CD14-positive monocyte (primary cell): ENCODE measurements around the gene ADD2. TPM values are rescaled to one million over a fixed set of nuclear protein-coding genes. Genes with fewer than 3 reads are reported as not detected.

Experiments used
- DNase-seq, 3 donors: peaks; one replicate each; pipeline ENCODE4 v3.0.0-alpha.2; 2011 to 2022
- H2AFZ ChIP-seq: 2 replicates; pipeline ENCODE4 v1.6.0; 2012; ENCODE audit warnings: mild to moderate bottlenecking, low read depth, low read length, inconsistent platforms; ENCODE audit not compliant: insufficient read depth, poor library complexity, severe bottlenecking
- H3K27ac ChIP-seq, 2 donors: 1 replicate in 1 of 2; 2 replicates in 1 of 2; pipeline ENCODE4 v1.5.1; 2012 to 2013; ENCODE audit warnings: low read length in 2 of 2, control low read depth in 1 of 2, inconsistent platforms in 1 of 2, low read depth in 1 of 2, mild to moderate bottlenecking in 1 of 2
- H3K27me3 ChIP-seq, 2 donors: one replicate each; pipeline versions ENCODE4 v1.6.0 to v1.6.1; 2011 to 2013; ENCODE audit warnings: low read length in 2 of 2; ENCODE audit not compliant: control insufficient read depth in 2 of 2, insufficient read depth in 2 of 2
- H3K36me3 ChIP-seq, 2 donors: replicated peaks in 1 of 2; 1 replicate in 1 of 2; 2 replicates in 1 of 2; pipeline versions ENCODE4 v1.5.1 to v1.6.1; 2012 to 2013; ENCODE audit warnings: low read length in 2 of 2, control low read depth in 1 of 2, inconsistent platforms in 1 of 2, mild to moderate bottlenecking in 1 of 2; ENCODE audit not compliant: insufficient read depth in 2 of 2, control insufficient read depth in 1 of 2
- H3K4me1 ChIP-seq, 2 donors: 1 replicate in 1 of 2; 2 replicates in 1 of 2; pipeline versions ENCODE4 v1.5.1 to v1.6.1; 2012 to 2013; ENCODE audit warnings: low read length in 2 of 2, control low read depth in 1 of 2, inconsistent platforms in 1 of 2, mild to moderate bottlenecking in 1 of 2, moderate library complexity in 1 of 2; ENCODE audit not compliant: insufficient read depth in 2 of 2, control insufficient read depth in 1 of 2
- H3K4me2 ChIP-seq: replicated peaks from 2 replicates; pipeline ENCODE3; 2012; ENCODE audit warnings: low read length, moderate library complexity, mild to moderate bottlenecking; ENCODE audit not compliant: poor library complexity, severe bottlenecking; ENCODE audit errors: extremely low read depth
- H3K4me3 ChIP-seq, 3 experiments: fragments of 200-600 bp in 1 of 3; sonication (generic) in 1 of 3; replicated peaks in 1 of 3; 1 replicate in 2 of 3; 2 replicates in 1 of 3; pipeline ENCODE4 v1.5.1; 2011 to 2013; ENCODE audit warnings: low read length in 3 of 3, mild to moderate bottlenecking in 3 of 3, control low read depth in 2 of 3, low read depth in 2 of 3, inconsistent platforms in 1 of 3, moderate library complexity in 1 of 3
- H3K79me2 ChIP-seq: 2 replicates; pipeline ENCODE4 v1.6.0; 2012; ENCODE audit warnings: mild to moderate bottlenecking, control low read depth, inconsistent platforms, low read length, moderate library complexity; ENCODE audit not compliant: insufficient read depth
- H3K9ac ChIP-seq: 2 replicates; pipeline ENCODE4 v1.6.0; 2017; ENCODE audit warnings: low read length, mild to moderate bottlenecking; ENCODE audit not compliant: insufficient read depth, poor library complexity, severe bottlenecking
- H3K9me3 ChIP-seq, 2 donors: replicated peaks in 1 of 2; 1 replicate in 1 of 2; 2 replicates in 1 of 2; pipeline versions ENCODE4 v1.5.1 to v1.6.1; 2012 to 2013; ENCODE audit warnings: low read length in 2 of 2, control low read depth in 1 of 2; ENCODE audit not compliant: control insufficient read depth in 1 of 2, insufficient read depth in 1 of 2
- H4K20me1 ChIP-seq: 2 replicates; pipeline ENCODE4 v1.6.0; 2012; ENCODE audit warnings: mild to moderate bottlenecking, low read length, control low read depth, moderate library complexity; ENCODE audit not compliant: insufficient read depth
- H3K27ac Mint-ChIP-seq, 7 donors: one replicate each; pipeline ENCODE4 v1.8.0; 2020; ENCODE audit warnings: mild to moderate bottlenecking in 7 of 7, mixed read lengths in 7 of 7, moderate library complexity in 6 of 7, inconsistent platforms in 2 of 7
- H3K27me3 Mint-ChIP-seq, 3 donors: one replicate each; pipeline ENCODE4 v1.8.0; 2021 to 2022; ENCODE audit warnings: low read depth in 3 of 3, mild to moderate bottlenecking in 3 of 3, mixed read lengths in 3 of 3, moderate library complexity in 3 of 3, inconsistent platforms in 1 of 3
- H3K36me3 Mint-ChIP-seq, 2 donors: one replicate each; pipeline ENCODE4 v1.8.0; 2020; ENCODE audit warnings: mixed read lengths in 2 of 2, inconsistent platforms in 1 of 2, mild to moderate bottlenecking in 1 of 2
- H3K4me1 Mint-ChIP-seq: one replicate; pipeline ENCODE4 v1.8.0; 2020; ENCODE audit warnings: mild to moderate bottlenecking, mixed read lengths
- H3K4me3 Mint-ChIP-seq, 2 donors: one replicate each; pipeline ENCODE4 v1.8.0; 2020; ENCODE audit warnings: mild to moderate bottlenecking in 2 of 2, mixed read lengths in 2 of 2, moderate library complexity in 1 of 2
- H3K9me3 Mint-ChIP-seq, 7 donors: one replicate each; pipeline ENCODE4 v1.8.0; 2020 to 2022; ENCODE audit warnings: mixed read lengths in 7 of 7, mild to moderate bottlenecking in 6 of 7, moderate library complexity in 6 of 7, inconsistent platforms in 2 of 7
- CTCF ChIP-seq: fragments of 200-600 bp; IDR thresholded peaks from one replicate; pipeline ENCODE4 v1.8.0; 2022; ENCODE audit warnings: antibody characterized with exemption, mild to moderate bottlenecking
- WGBS: methylation state at CpG from one replicate; pipeline ENCODE4 v1.1.5; 2013; ENCODE audit warnings: missing lambda C conversion rate; ENCODE audit not compliant: insufficient coverage; 5-methylcytosine and 5-hydroxymethylcytosine counted together
- intact Hi-C, 2 donors: fragments of 100-400 bp; cut with micrococcal nuclease; formaldehyde crosslinking; loops; one replicate each; pipeline versions ENCODE4 v1.15.0 to v1.15.1; 2023
- polyA plus RNA-seq, 3 donors: library from polyadenylated mRNA; depleted of rRNA in 1 of 3; unstranded in 2 of 3; stranded (reverse) in 1 of 3; fragments of 300-500 nt in 2 of 3; fragments of >200 nt in 1 of 3; fragmentation: Illumina TruSeq in 2 of 3; gene quantifications; 1 replicate in 2 of 3; 2 replicates in 1 of 3; pipeline ENCODE4 v1.2.3, GENCODE V29; 2012 to 2021

Gene ADD2
- polyA plus RNA-seq, 3 donors = 0.18 to 0.56 (median 0.26) TPM

DNA sequence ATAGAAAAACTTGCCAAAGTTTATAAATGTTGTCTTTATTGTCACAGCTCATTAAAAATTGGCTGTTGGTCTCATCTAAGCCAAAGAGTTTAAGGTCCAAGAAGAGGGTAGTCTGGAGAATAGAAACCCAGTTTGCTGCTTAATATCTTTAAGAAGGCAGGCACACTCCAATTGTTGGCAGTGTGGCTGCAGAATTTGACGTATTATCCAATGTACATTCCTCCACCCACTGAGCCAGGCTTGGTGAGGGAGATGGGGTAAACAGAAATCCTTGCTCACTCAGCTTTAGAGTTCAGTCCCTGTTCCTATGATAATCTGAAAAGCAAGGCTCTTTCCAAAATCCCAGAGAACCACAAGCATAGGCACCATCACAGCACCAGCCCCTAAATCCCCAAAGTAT lies 10.7 kb upstream of the ADD2 start:
- Mint-ChIP-seq H3K27me3 (peaks cover 8 to 12% (median 11%) of the 10 kb centered on the region in 3 donors), H3K27ac (no peak overlapping the region), H3K4me1 (peaks cover 11% of the 10 kb centered on the region), H3K9me3 (peaks cover 0 to 4% (median under 1%) of the 10 kb centered on the region in 7 donors), H3K4me3 (no peak overlapping the region), H3K36me3 (no peaks in the 10 kb centered on the region)
- H2AFZ ChIP-seq = no peak overlapping the region
- DNase-seq = no peak
- no peaks in the 10 kb centered on the region for H3K36me3 ChIP-seq
- H3K9me3 ChIP-seq = no peaks in the 10 kb centered on the region
- H3K27me3 ChIP-seq = peaks cover 5 to 14% of the 10 kb centered on the region in 2 donors
- intact Hi-C loops = no loop called here
- no peak for TF ChIP-seq CTCF
- H3K4me1 ChIP-seq = peaks cover 10 to 12% of the 10 kb centered on the region in 2 donors
- H3K4me2 ChIP-seq = no peak overlapping the region
- no peak overlapping the region for H3K27ac ChIP-seq
- WGBS = no CpG with 5 or more reads among the region's 1 CpG
- H3K9ac ChIP-seq = no peak overlapping the region
- H3K79me2 ChIP-seq = no peaks in the 10 kb centered on the region
- no peaks in the 10 kb centered on the region for H4K20me1 ChIP-seq
- no peak overlapping the region for H3K4me3 ChIP-seq

DNA sequence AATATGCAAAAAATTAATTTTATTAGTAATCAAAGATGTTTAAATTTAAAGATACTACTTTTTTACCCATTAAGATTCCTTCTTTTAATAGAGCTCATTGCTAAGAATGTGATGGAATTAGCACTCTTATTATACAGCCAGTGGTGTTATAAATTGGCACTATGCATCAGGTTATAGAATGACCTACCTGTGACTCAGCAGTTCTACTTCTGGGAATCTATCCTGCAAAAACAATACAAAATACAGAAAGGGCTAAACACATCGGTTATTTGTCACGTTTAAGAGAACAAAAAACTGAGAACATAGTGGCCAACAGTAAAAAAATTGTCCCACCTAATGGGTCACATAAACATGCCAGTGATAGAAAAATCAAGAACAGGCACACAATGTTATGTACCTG lies 9.4 kb upstream of the ADD2 start:
- no peak for TF ChIP-seq CTCF
- Mint-ChIP-seq H3K4me1 (peaks cover 11% of the 10 kb centered on the region), H3K36me3 (no peaks in the 10 kb centered on the region), H3K4me3 (no peak overlapping the region), H3K27me3 (peaks cover 8 to 15% (median 13%) of the 10 kb centered on the region in 3 donors), H3K9me3 (peaks cover 0 to 5% (median 2%) of the 10 kb centered on the region in 7 donors), H3K27ac (no peak overlapping the region)
- peaks cover 10 to 12% of the 10 kb centered on the region in 2 donors for H3K4me1 ChIP-seq
- H4K20me1 ChIP-seq = no peaks in the 10 kb centered on the region
- no peak overlapping the region for H3K27ac ChIP-seq
- WGBS = no CpG with 5 or more reads among the region's 2 CpGs
- intact Hi-C loops = no loop called here
- peaks cover 5 to 19% of the 10 kb centered on the region in 2 donors for H3K27me3 ChIP-seq
- H3K9ac ChIP-seq = no peak overlapping the region
- no peaks in the 10 kb centered on the region for H3K79me2 ChIP-seq
- no peaks in the 10 kb centered on the region for H3K9me3 ChIP-seq
- no peaks in the 10 kb centered on the region for H3K36me3 ChIP-seq
- H2AFZ ChIP-seq = no peak overlapping the region
- no peak overlapping the region for H3K4me2 ChIP-seq
- DNase-seq = no peak
- no peak overlapping the region for H3K4me3 ChIP-seq
